ENCODE data around the gene STARD13.

Gene STARD13

DNA sequence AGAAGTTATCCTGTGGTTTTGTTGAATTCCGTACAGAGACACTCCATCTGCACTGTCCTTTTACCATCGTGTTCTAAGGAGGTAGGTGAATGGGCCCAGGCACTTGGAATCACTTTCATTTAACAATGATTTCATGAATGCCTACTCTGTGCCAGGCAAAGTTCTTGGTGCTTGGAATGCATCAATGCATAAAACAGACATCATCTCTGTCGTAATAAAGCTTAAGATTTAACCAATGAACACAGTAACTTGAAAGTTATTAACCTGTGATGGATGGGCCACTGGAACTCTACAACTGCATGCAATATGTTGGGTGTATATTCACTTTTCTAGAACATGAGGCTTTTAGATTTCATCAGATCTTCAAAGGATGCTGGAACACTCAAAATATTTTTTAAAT lies 14.1 kb upstream of the STARD13 start:
- Histone ChIP-seq H3K9ac (ENCODE audit: low read length) (no peak overlapping the region), H3F3A (ENCODE audit: insufficient read depth) (no peaks in the 10 kb centered on the region), H3K27ac (ENCODE audit: low read depth, low read length) (no peak overlapping the region), H3K36me3 (ENCODE audit: low read length) (no peaks in the 10 kb centered on the region), H4K20me1 (ENCODE audit: low read depth, low read length) (no peaks in the 10 kb centered on the region), H3K4me2 (ENCODE audit: low read depth, low read length, poor library complexity, severe bottlenecking) (no peak overlapping the region), H2AFZ (ENCODE audit: low read depth, low read length, severe bottlenecking) (no peak overlapping the region), H3K4me3 (ENCODE audit: insufficient read depth, low read length, poor library complexity, severe bottlenecking) (no peak overlapping the region), H3K9me2 (replicated peaks; ENCODE audit: insufficient read depth, low read length) (no peaks in the 10 kb centered on the region; the same call in 1 of the 2 replicates), H3K9me3 (ENCODE audit: insufficient read depth, low read length) (no peaks in the 10 kb centered on the region), H3K27me3 (ENCODE audit: low read length) (no peaks in the 10 kb centered on the region), H3K79me2 (ENCODE audit: insufficient read depth, low read length) (no peaks in the 10 kb centered on the region)
- no peak for TF ChIP-seq CTCF (IDR thresholded peaks at IDR 0.05; ENCODE audit: insufficient read depth, low read length, poor library complexity, severe bottlenecking)
- no peak for TF ChIP-seq EZH2phosphoT487 (conservative IDR thresholded peaks at IDR 0.05; ENCODE audit: low read length)

GRCh38 chr13:33296793-33297425 lies 11.4 kb upstream of the STARD13 start:
- Histone ChIP-seq H2AFZ (ENCODE audit: low read depth, low read length, severe bottlenecking) (no peak overlapping the region), H3K9ac (ENCODE audit: low read length) (no peak overlapping the region), H3K79me2 (ENCODE audit: insufficient read depth, low read length) (no peaks in the 10 kb centered on the region), H3K9me3 (ENCODE audit: insufficient read depth, low read length) (no peaks in the 10 kb centered on the region), H3K4me3 (ENCODE audit: insufficient read depth, low read length, poor library complexity, severe bottlenecking) (no peak overlapping the region), H3F3A (ENCODE audit: insufficient read depth) (no peaks in the 10 kb centered on the region), H3K27me3 (ENCODE audit: low read length) (no peaks in the 10 kb centered on the region), H3K4me2 (ENCODE audit: low read depth, low read length, poor library complexity, severe bottlenecking) (no peak overlapping the region), H3K36me3 (ENCODE audit: low read length) (no peaks in the 10 kb centered on the region), H4K20me1 (ENCODE audit: low read depth, low read length) (no peaks in the 10 kb centered on the region), H3K27ac (ENCODE audit: low read depth, low read length) (no peak overlapping the region), H3K9me2 (replicated peaks; ENCODE audit: insufficient read depth, low read length) (no peaks in the 10 kb centered on the region; the same call in 1 of the 2 replicates)
- no peak for TF ChIP-seq EZH2phosphoT487 (conservative IDR thresholded peaks at IDR 0.05; ENCODE audit: low read length)
- TF ChIP-seq CTCF (IDR thresholded peaks at IDR 0.05; ENCODE audit: insufficient read depth, low read length, poor library complexity, severe bottlenecking) = no peak

DNA sequence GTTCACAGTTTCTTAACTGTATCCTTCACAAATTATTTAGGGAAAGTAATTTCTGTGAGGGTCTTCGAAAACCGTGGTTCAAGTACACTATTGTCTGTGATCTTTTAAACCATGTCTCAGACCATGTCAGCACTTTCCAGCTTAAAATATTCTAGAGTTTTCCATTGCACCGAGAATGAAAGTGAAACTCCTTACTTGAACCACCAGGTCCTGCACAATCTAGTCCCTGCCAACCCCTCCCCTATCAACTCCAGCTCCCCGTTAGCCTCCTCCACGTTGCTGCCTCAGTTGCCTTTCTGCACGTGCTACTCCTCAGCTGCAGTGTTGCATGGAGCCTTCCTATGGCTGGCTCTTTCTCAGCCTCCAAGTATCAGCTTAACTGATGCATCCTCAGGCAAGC lies 7.2 kb upstream of the STARD13 start:
- no peak overlapping the region for H3K4me3 ChIP-seq (ENCODE audit: insufficient read depth, low read length, poor library complexity, severe bottlenecking)
- TF ChIP-seq EZH2phosphoT487 (conservative IDR thresholded peaks at IDR 0.05; ENCODE audit: low read length) = no peak
- TF ChIP-seq CTCF (IDR thresholded peaks at IDR 0.05; ENCODE audit: insufficient read depth, low read length, poor library complexity, severe bottlenecking) = no peak

More for the DNA sequence above, 7.2 kb upstream of the STARD13 start:
- H3K27me3 ChIP-seq (ENCODE audit: low read length) = no peaks in the 10 kb centered on the region
- H3K27ac ChIP-seq (ENCODE audit: low read depth, low read length) = no peak overlapping the region
- no peaks in the 10 kb centered on the region for H3K79me2 ChIP-seq (ENCODE audit: insufficient read depth, low read length)
- no peaks in the 10 kb centered on the region for H4K20me1 ChIP-seq (ENCODE audit: low read depth, low read length)
- no peak overlapping the region for H2AFZ ChIP-seq (ENCODE audit: low read depth, low read length, severe bottlenecking)
- H3K9me2 ChIP-seq (replicated peaks; ENCODE audit: insufficient read depth, low read length) = no peaks in the 10 kb centered on the region
- no peak overlapping the region for H3K9ac ChIP-seq (ENCODE audit: low read length)
- H3K9me3 ChIP-seq (ENCODE audit: insufficient read depth, low read length) = no peaks in the 10 kb centered on the region
- no peak overlapping the region for H3K4me2 ChIP-seq (ENCODE audit: low read depth, low read length, poor library complexity, severe bottlenecking)
- no peaks in the 10 kb centered on the region for H3F3A ChIP-seq (ENCODE audit: insufficient read depth)
- H3K36me3 ChIP-seq (ENCODE audit: low read length) = no peaks in the 10 kb centered on the region
